GM19099 (cell line): ENCODE results near the gene ZNF774.

Source experiments
- POLR2A ChIP-seq: IDR thresholded peaks from 3 replicates; pipeline ENCODE4 v1.6.1; 2011; ENCODE audit warnings: low read depth; ENCODE audit not compliant: insufficient read length; ENCODE audit errors: extremely low read depth

The ZNF774 gene

DNA sequence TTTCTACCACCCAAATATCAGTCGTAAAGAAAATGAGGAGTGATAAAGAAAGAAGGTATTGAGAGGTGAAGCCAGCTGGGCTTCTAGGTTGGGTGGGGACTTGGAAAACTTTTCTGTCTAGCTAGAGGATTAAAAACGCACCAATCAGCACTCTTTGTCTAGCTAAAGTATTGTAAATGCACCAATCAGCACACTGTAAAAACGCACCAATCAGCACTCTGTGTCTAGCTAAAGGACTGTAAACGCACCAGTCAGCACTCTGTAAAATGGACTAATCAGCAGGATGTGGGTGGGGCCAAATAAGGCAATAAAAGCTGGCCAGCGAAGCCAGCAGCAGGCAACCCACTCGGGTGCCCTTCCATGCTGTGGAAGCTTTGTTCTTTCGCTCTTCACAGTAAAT is 23.0 kb downstream of the ZNF774 start:
- no peak for TF ChIP-seq POLR2A

DNA sequence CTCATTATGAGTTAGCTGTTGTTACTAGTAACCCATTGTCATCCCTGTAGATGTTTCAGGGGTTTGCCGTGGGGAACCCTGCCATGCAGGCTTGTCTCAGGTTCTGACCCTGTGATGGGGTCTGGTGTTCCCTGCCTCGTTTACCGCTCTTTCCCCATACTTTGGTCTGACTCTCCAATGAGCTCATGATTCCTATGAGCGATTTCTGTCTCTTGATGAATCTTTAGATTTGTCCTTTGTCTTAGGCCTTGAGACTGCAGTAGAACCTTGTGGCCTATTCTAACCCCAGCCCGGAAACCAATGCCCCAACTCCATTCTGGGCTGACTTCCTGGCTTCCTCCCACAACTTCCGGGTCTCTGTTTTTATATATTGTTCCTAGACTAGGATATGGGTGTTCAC is 24.7 kb downstream of the ZNF774 start:
- no peak for TF ChIP-seq POLR2A

DNA sequence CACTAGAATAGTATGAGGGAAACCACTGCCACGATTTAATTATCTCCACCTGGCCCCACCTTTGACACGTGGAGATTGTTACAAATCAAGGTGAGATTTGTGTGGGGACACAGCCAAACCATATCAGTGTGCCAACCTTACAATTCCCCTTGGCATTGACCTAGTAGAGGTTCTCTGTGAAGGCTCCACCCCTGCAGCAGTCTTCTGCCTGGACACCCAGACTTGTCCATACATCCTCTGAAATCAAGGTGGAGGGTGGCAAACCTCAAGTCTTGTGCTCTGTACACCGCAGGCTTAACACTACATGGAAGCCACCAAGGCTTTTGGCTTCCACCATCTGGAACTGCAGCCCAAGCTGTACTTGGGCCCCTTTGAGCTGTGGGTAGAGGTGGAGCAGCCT is 27.2 kb downstream of the ZNF774 start:
- no peak for TF ChIP-seq POLR2A

DNA sequence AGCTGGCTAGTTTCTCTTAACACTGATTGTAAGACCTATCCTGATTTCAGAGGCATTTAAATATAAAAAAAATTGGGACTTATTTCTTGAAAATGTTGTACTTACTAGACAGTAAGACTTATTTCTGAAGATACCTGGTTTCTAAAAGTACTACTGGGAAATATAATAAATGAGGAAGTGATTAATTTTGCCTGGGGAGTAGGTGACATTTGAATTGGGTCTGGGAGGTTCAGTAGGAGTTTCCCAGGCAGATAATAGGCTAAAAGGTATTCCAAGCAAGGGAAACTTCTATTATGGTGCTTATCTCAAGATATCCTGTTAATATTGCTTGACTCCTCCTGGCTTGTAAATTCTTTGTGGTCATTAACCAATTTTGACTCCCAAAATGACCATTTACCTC is 29.4 kb downstream of the ZNF774 start:
- TF ChIP-seq POLR2A: no peak

DNA sequence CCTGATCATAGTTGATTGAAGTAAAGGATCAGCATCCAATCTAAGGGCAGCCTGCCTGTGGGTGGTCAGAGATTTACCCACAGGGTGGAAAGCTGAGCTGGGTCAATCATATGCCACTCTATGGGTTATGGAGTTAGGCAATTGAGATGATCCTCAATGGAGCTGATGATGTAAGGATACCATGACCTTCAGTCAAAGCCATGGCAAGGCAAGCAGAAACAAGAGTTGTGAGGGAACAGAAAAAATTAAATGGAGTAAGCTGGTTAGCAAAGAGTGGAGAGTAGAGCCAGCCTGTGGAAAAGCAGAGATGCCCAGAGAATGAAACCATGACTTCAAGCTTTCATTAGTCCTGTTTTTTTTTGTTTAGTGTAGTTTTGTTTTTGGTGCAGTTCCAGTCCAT is 30.2 kb downstream of the ZNF774 start:
- no peak for TF ChIP-seq POLR2A

DNA sequence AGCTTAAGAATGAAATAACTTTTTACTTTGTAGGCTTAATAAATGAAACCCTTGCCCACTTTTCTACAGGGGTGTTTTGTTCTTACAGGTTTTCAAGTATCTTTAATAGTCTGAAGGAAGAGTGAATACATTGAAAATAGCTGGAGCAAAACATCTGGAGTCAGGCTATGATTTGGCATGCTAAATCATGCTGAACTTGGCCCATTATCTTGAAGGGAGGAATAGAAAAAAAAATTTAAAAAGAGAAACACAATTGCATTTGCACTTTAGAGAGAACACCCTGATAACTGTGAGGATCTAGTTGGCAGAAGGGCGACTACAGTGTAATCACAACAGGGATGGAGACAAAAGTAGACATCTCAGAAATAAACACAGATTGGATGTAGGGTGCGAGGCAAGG is 34.1 kb downstream of the ZNF774 start:
- TF ChIP-seq POLR2A: no peak

DNA sequence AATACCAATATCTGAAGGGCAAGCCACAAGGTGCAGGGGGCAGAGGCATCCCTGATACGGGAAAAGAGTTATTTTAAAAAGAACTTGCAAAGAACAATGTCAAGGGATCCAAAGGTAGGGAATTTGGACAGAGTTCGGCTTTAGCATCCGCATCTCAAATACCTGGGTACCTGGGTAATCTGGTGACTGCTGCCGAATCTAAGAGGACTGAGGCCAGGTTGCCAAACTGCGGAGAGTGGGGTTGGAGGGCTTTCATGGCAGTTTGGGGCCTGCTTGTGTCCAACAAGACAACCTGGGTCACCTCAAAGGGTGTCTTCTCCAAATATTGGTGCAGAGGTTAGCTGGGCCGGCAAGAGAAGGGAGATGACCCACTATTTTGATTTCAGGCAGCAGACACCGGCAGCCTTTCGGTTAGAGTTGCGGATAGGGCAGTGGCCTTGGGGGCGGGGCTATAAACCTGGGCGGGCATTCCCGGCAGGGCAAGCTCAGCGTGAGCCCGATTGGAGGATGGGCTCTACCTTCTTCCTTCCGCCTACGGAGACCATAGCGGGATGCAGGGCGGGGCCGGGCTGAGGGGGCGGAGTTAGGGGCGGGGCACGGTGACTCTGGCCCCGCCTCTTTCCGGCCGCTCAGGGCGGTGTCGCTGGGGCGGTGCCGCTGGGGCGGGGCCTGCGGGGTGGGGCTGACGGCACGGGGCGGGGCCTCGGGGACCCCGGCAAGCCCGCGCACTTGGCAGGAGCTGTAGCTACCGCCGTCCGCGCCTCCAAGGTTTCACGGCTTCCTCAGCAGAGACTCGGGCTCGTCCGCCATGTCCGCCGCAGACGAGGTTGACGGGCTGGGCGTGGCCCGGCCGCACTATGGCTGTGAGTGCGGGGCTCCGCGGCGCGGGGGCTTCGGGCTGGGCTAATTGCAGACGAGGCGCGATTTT is 35.7 kb downstream of the ZNF774 start, which contains the start of gene IQGAP1:
IQGAP1 (plus strand) TSS at position 709 of the 928 bp plus-strand sequence; CDS start at position 809, 100 bp downstream.
- TF ChIP-seq POLR2A: peak; percentile 90

DNA sequence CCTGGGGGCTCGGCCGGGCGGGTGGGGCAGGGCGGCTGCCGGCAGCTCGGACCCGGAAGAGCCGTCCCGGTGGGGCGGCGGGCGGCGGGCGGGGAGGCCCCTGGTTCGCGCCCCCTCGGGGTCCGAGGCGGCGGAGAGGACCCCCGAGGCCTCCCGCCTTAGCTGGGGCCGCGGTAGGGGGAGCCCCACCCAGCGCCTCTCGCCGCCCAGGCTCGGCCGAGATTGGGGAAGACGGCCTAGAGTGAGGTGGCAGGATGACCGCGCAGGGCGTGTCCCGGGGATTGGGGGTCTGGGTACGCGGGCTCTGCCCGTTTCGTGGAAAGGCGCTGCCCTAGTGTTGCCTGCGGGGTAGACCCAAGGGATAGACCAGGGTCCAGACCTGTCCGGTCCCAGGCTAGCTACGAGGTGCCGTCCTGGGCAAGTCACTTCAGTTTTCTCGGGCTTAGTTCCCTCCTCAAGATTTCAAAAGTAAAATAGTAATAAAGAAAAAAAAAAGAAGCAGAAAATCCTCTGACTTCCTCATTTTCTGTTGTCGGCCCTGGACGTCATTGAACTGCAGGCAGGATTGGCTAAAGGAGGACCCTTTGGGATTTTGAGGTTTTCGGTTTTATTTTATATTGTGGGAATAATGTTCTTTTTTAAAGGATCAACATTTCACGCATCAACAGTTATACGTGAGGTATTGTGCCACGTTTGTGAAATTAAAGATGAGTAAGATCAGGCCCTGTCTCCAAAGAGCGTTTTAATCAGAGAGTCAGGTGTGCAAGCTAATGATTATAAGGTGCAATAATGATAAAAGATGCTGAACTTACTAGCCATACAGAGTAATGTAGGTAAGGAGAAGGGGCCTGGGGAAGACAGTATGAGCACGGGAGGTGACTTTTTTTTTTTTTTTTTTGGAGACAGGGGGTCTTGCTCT is 36.6 kb downstream of the ZNF774 start:
- TF ChIP-seq POLR2A: no peak

DNA sequence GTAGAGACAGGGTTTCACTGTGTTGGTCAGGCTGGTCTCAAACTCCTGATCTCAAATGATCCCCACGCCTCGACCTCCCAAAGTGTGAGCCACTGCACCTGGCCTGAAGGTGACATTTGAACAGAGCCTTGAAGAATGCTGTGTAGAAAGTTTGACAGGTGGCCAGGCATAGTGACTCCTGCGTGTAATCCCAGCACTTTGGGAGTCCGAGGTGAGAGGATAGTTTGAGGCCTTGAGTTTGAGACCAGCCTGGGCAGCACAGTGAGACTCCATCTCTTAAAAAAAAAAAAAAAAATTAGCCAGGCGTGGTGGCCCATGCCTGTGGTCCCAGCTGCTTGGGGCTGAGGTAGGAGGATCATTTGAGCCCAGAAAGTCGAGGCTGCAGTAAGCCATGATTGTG is 37.4 kb downstream of the ZNF774 start:
- TF ChIP-seq POLR2A: no peak

DNA sequence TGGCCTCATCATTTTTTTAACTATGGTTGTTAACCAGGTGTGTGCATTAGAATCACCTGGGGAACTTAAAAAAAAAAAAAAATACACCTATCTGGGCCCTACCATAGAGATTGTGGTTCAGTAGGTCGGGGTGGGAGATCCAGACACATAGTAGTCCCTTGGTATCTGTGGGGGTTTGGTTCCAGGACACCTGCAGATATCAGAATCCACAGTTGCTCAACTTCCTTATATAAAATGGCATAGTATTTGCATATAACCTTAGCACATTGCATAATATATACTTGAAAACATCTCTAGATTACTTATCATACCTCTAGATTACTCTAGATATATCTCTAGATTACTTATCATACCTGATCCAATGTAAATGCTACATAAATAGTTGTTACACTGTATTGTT is 41.0 kb downstream of the ZNF774 start:
- no peak for TF ChIP-seq POLR2A

DNA sequence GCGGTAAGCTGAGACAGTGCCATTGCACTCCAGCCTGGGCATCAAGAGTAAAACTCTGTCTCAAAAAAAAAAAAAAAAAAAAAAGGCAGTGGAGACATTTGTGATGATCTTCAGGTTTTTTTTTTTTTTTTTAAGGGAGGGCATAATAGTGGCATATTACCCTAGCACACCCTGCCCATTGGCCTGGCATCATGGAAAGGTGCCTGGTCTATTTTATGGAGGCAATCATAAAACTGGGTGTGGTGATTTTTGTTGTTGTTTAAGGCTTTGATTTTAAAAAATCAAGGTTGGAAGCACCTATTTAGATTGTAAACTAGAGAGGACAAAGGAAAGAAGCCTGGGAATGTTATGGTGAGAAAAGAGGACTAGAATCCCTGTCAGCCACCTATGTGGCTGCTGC is 42.0 kb downstream of the ZNF774 start:
- no peak for TF ChIP-seq POLR2A

DNA sequence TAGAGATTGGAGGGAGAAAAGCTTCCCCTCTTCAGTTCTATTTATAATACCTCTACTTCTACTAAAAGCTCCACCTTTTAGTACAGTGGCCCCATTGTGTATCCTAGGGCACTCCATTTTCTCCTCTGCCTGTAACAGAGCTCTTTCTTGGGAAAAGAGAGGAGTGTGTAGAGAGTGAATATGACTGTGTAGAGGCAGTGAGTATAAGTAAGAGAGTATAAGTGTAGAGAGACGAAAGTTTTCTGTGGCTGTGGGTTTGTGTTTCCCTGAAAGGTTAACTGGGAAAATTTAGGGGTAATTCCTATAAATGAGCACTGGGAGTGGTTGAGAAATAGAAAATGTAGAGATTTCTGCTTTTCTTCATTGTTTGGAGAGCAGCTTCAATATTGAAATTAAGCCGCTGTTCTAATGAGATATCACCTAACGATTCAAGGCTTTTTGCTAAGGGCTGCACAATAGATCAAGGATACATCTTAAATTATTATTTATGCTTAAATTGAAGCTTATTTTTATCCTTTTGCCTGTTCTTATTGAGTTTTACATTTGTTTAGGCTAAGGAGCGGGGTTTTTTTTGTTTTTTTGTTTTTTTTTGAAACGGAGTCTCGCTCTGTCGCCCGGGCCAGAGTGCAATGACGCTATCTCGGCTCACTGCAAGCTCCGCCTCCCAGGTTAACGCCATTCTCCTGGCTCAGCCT is 42.8 kb downstream of the ZNF774 start:
- no peak for TF ChIP-seq POLR2A

DNA sequence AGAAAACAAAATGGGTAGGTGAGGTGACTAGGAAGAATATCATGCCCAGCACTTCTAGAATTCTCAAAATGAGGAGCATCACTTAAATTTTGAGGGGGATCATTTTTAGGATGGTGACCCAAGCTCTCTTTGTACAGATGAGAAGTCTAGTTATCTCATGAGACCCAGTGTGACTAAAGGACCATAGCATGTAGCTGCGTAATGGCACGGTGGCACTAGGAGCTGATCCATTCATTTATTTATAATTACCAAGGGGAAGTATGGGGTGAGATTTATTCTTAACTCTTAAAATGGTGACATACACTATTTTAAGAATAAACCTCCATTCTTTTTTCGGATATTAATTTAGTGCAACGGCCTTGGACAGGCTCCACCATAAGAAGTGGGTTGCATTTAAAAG is 44.2 kb downstream of the ZNF774 start:
- no peak for TF ChIP-seq POLR2A

DNA sequence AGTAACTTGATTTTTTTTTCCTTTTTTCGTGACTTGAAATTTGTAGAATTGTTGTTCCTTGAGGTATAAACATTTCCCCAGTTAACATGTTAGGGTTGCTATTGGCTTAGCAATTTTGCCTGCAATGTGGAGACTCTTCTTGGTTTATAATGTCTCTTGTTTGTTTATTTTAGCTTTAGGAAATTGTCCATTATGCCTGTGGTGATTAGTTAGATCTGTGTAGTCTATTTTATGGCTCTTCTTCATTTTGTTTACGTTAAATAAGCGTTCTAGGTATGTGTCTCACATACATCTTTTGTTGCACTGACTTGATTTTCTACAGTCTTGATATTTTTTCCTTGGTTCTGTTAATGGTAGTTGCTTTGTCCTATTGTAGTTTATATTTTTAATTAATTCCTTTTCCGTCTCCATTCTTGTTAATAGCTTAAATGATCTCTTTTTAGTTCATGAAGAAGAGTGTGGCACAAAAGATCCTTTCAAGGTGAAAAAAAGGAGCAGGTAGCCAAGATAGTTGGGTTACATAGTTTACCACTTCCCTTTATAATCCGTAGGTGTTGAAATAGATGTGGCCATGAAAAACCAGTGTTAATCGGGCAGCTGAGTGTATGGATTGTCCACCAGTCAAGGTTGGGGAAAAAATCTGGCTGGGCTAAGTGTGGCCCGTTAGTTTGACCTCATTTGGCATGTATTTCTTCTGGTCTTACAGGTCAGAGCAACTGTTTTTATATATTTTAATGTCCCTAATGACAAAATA is 48.1 kb downstream of the ZNF774 start:
- TF ChIP-seq POLR2A: no peak
